GM19324 (cell line): ENCODE measurements around the gene H6PD.

Source experiments
- ATAC-seq: cut with Tn5 transposase; IDR thresholded peaks from one replicate; pipeline ENCODE4 v1.9.1; 2021; ENCODE audit warnings: mild to moderate bottlenecking, moderate library complexity; ENCODE audit not compliant: unreplicated experiment, low FRiP score

The H6PD gene

GRCh38 chr1:9313576-9313975, 79.0 kb downstream of the H6PD start:
- ATAC-seq = no peak

- ATAC-seq = no peak
These were observed 79.5 kb downstream of the H6PD start for GRCh38 chr1:9314111-9314510.

- no peak for ATAC-seq
These were observed 80.3 kb downstream of the H6PD start for GRCh38 chr1:9314711-9315379.

- no peak for ATAC-seq
These were observed 81.0 kb downstream of the H6PD start for GRCh38 chr1:9315411-9316079.

GRCh38 chr1:9316080-9316444, 81.5 kb downstream of the H6PD start:
- ATAC-seq = no peak

- ATAC-seq = no peak
These were observed 81.9 kb downstream of the H6PD start for GRCh38 chr1:9316512-9316911.

GRCh38 chr1:9317072-9317471, 82.5 kb downstream of the H6PD start:
- ATAC-seq = no peak

GRCh38 chr1:9317591-9318417, 83.2 kb downstream of the H6PD start:
- ATAC-seq = no peak

- ATAC-seq = no peak
These were observed 84.7 kb downstream of the H6PD start for GRCh38 chr1:9319208-9319788.

- no peak for ATAC-seq
These were observed 85.4 kb downstream of the H6PD start for GRCh38 chr1:9319789-9320519.
